ENCODE measurements around the gene NOS3. TPM values are rescaled to one million over a fixed set of nuclear protein-coding genes. Genes with fewer than 3 reads are reported as not detected.
A peak's percentile ranks its signal among the peaks of the same experiment; 100 is the strongest.

NOS3 gene
- total and polyA plus RNA-seq, 9 of the 15 experiments (the other 6 are each of a cell fraction or from before 2014, with no cell fraction given): 1.1 to 121 (median 23.6) TPM

DNA sequence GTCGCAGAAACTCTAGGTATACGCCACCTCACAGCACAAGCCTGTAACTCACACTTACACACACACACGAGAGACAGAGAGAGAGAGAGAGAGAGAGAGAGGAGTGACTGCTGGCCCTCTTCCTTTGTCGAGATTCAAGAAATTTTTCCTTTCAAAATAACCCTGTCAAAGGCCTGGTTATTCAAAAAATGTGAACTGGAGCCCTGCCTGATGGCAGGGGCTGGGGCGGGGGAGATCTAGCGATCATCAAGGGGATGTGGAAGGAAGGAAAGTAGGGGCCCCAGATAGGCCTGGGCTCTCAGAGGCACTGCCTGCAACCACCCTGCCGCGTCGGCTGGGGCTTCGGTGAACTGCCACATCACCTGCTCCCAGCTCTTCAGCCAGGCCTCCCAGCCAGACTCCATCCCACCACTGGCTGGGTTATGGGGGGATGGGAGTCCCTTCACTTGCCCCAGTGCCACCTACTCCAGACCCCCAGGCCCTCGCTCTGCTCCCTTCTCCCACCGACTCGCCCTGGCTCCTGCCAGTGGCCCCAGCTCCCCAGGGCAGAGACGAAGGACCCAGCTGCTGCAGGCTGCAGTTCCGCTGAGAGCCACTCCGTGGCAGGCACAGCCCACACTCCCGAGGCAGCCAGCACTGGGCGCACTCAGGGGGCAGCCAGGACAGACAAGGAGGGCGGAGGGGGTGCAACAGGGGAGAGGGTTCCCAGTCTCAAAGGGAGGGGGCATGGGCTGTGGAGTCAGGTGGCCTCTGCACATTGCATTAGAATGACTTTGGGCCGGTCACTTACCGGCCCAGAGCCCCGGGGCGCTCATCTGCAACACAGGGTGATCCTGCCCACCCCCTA is 28.0 kb upstream of the NOS3 start (continued):
- TF ChIP-seq, protein P1, sequence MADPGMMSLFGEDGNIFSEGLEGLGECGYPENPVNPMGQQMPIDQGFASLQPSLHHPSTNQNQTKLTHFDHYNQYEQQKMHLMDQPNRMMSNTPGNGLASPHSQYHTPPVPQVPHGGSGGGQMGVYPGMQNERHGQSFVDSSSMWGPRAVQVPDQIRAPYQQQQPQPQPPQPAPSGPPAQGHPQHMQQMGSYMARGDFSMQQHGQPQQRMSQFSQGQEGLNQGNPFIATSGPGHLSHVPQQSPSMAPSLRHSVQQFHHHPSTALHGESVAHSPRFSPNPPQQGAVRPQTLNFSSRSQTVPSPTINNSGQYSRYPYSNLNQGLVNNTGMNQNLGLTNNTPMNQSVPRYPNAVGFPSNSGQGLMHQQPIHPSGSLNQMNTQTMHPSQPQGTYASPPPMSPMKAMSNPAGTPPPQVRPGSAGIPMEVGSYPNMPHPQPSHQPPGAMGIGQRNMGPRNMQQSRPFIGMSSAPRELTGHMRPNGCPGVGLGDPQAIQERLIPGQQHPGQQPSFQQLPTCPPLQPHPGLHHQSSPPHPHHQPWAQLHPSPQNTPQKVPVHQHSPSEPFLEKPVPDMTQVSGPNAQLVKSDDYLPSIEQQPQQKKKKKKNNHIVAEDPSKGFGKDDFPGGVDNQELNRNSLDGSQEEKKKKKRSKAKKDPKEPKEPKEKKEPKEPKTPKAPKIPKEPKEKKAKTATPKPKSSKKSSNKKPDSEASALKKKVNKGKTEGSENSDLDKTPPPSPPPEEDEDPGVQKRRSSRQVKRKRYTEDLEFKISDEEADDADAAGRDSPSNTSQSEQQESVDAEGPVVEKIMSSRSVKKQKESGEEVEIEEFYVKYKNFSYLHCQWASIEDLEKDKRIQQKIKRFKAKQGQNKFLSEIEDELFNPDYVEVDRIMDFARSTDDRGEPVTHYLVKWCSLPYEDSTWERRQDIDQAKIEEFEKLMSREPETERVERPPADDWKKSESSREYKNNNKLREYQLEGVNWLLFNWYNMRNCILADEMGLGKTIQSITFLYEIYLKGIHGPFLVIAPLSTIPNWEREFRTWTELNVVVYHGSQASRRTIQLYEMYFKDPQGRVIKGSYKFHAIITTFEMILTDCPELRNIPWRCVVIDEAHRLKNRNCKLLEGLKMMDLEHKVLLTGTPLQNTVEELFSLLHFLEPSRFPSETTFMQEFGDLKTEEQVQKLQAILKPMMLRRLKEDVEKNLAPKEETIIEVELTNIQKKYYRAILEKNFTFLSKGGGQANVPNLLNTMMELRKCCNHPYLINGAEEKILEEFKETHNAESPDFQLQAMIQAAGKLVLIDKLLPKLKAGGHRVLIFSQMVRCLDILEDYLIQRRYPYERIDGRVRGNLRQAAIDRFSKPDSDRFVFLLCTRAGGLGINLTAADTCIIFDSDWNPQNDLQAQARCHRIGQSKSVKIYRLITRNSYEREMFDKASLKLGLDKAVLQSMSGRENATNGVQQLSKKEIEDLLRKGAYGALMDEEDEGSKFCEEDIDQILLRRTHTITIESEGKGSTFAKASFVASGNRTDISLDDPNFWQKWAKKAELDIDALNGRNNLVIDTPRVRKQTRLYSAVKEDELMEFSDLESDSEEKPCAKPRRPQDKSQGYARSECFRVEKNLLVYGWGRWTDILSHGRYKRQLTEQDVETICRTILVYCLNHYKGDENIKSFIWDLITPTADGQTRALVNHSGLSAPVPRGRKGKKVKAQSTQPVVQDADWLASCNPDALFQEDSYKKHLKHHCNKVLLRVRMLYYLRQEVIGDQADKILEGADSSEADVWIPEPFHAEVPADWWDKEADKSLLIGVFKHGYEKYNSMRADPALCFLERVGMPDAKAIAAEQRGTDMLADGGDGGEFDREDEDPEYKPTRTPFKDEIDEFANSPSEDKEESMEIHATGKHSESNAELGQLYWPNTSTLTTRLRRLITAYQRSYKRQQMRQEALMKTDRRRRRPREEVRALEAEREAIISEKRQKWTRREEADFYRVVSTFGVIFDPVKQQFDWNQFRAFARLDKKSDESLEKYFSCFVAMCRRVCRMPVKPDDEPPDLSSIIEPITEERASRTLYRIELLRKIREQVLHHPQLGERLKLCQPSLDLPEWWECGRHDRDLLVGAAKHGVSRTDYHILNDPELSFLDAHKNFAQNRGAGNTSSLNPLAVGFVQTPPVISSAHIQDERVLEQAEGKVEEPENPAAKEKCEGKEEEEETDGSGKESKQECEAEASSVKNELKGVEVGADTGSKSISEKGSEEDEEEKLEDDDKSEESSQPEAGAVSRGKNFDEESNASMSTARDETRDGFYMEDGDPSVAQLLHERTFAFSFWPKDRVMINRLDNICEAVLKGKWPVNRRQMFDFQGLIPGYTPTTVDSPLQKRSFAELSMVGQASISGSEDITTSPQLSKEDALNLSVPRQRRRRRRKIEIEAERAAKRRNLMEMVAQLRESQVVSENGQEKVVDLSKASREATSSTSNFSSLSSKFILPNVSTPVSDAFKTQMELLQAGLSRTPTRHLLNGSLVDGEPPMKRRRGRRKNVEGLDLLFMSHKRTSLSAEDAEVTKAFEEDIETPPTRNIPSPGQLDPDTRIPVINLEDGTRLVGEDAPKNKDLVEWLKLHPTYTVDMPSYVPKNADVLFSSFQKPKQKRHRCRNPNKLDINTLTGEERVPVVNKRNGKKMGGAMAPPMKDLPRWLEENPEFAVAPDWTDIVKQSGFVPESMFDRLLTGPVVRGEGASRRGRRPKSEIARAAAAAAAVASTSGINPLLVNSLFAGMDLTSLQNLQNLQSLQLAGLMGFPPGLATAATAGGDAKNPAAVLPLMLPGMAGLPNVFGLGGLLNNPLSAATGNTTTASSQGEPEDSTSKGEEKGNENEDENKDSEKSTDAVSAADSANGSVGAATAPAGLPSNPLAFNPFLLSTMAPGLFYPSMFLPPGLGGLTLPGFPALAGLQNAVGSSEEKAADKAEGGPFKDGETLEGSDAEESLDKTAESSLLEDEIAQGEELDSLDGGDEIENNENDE (IDR thresholded peaks at IDR 0.05; ENCODE audit: low read depth, low read length): no peak
- TF ChIP-seq, protein P2, sequence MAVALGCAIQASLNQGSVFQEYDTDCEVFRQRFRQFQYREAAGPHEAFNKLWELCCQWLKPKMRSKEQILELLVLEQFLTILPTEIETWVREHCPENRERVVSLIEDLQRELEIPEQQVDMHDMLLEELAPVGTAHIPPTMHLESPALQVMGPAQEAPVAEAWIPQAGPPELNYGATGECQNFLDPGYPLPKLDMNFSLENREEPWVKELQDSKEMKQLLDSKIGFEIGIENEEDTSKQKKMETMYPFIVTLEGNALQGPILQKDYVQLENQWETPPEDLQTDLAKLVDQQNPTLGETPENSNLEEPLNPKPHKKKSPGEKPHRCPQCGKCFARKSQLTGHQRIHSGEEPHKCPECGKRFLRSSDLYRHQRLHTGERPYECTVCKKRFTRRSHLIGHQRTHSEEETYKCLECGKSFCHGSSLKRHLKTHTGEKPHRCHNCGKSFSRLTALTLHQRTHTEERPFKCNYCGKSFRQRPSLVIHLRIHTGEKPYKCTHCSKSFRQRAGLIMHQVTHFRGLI (CRISPR knock-in tag; IDR thresholded peaks at IDR 0.05): no peak
- TF ChIP-seq TBL1XR1 (IDR thresholded peaks at IDR 0.05; ENCODE audit: low read length in 2 of 2) (no peak), ZNF282 (CRISPR knock-in tag; IDR thresholded peaks at IDR 0.05) (no peak), POLR3G (IDR thresholded peaks at IDR 0.05; ENCODE audit: extremely low read depth, insufficient read length, insufficient replicate concordance) (no peak), MCM7 (IDR thresholded peaks at IDR 0.05) (no peak), MEF2D (tag; conservative IDR thresholded peaks at IDR 0.05; ENCODE audit: low read depth) (0 out of 2 replicates have a peak, but pooled peaks have one; percentile 19), KHSRP (IDR thresholded peaks at IDR 0.05) (no peak), SMARCA5 (IDR thresholded peaks at IDR 0.05) (no peak), ESRRA (IDR thresholded peaks at IDR 0.05; ENCODE audit: borderline replicate concordance, low read depth) (0 out of 2 replicates have a peak, but pooled peaks have one; percentile 22)
- TF ChIP-seq, protein P3, sequence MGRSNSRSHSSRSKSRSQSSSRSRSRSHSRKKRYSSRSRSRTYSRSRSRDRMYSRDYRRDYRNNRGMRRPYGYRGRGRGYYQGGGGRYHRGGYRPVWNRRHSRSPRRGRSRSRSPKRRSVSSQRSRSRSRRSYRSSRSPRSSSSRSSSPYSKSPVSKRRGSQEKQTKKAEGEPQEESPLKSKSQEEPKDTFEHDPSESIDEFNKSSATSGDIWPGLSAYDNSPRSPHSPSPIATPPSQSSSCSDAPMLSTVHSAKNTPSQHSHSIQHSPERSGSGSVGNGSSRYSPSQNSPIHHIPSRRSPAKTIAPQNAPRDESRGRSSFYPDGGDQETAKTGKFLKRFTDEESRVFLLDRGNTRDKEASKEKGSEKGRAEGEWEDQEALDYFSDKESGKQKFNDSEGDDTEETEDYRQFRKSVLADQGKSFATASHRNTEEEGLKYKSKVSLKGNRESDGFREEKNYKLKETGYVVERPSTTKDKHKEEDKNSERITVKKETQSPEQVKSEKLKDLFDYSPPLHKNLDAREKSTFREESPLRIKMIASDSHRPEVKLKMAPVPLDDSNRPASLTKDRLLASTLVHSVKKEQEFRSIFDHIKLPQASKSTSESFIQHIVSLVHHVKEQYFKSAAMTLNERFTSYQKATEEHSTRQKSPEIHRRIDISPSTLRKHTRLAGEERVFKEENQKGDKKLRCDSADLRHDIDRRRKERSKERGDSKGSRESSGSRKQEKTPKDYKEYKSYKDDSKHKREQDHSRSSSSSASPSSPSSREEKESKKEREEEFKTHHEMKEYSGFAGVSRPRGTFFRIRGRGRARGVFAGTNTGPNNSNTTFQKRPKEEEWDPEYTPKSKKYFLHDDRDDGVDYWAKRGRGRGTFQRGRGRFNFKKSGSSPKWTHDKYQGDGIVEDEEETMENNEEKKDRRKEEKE (IDR thresholded peaks at IDR 0.05; ENCODE audit: borderline replicate concordance in 1 of 2, control insufficient read depth in 1 of 2, low read depth in 2 of 2, low read length in 1 of 2): no peak

Measured in K562 (cell line).